HepG2 (cell line): ENCODE measurements around the gene RREB1. TPM values are rescaled to one million over a fixed set of nuclear protein-coding genes. Genes with fewer than 3 reads are reported as not detected.

Experiments used
- CEBPB ChIP-seq: IDR thresholded peaks from 2 replicates; pipeline ENCODE4 v1.6.1; 2011; ENCODE audit warnings: low read depth, low read length, improper control_type of control experiment, borderline replicate concordance
- FOXO1 ChIP-seq: sonication (generic); formaldehyde crosslinking; IDR thresholded peaks from 2 replicates; pipeline ENCODE4 v1.4.0; 2020; ENCODE audit warnings: missing genetic modification reagents
- MEF2D ChIP-seq: sonication (generic); formaldehyde crosslinking; IDR thresholded peaks from 2 replicates; pipeline ENCODE4 v1.5.1; 2020; ENCODE audit warnings: mild to moderate bottlenecking, missing genetic modification reagents
- MXD4 ChIP-seq: IDR thresholded peaks from 2 replicates; pipeline ENCODE4 v1.6.1; 2016; ENCODE audit warnings: mild to moderate bottlenecking, missing biosample characterization, missing genetic modification reagents
- PITX1 ChIP-seq: sonication (generic); formaldehyde crosslinking; IDR thresholded peaks from 2 replicates; pipeline ENCODE4 v1.5.1; 2020; ENCODE audit warnings: mild to moderate bottlenecking, missing genetic modification reagents
- RAD21 ChIP-seq: fragments of 450-650 bp; formaldehyde crosslinking; IDR thresholded peaks from 2 replicates; pipeline ENCODE4 v1.5.0; 2020; ENCODE audit warnings: mild to moderate bottlenecking
- RFXAP ChIP-seq: sonication (generic); formaldehyde crosslinking; IDR thresholded peaks from 2 replicates; pipeline ENCODE4 v1.4.0; 2020; ENCODE audit warnings: missing genetic modification reagents, borderline replicate concordance
- RXRA ChIP-seq: sonication (generic); formaldehyde crosslinking; IDR thresholded peaks from 2 replicates; pipeline ENCODE4 v1.5.1; 2020; ENCODE audit warnings: missing genetic modification reagents
- SATB2 ChIP-seq: sonication (generic); formaldehyde crosslinking; IDR thresholded peaks from 2 replicates; pipeline ENCODE4 v1.5.0; 2020; ENCODE audit warnings: missing genetic modification reagents
- ZBTB38 ChIP-seq: sonication (generic); formaldehyde crosslinking; IDR thresholded peaks from 2 replicates; pipeline ENCODE4 v1.5.1; 2020; ENCODE audit warnings: mild to moderate bottlenecking, missing genetic modification reagents
- ZFX ChIP-seq: sonication (generic); formaldehyde crosslinking; IDR thresholded peaks from 2 replicates; pipeline ENCODE4 v1.4.0; 2020; ENCODE audit warnings: mild to moderate bottlenecking, low read depth, missing genetic modification reagents, moderate library complexity
- ZMYM4 ChIP-seq: sonication (generic); formaldehyde crosslinking; IDR thresholded peaks from 2 replicates; pipeline ENCODE4 v1.8.1; 2023; ENCODE audit warnings: mild to moderate bottlenecking, missing genetic modification reagents
- ZNF274 ChIP-seq: sonication (generic); formaldehyde crosslinking; IDR thresholded peaks from 2 replicates; pipeline ENCODE4 v1.5.1; 2020; ENCODE audit warnings: mild to moderate bottlenecking, missing genetic modification reagents
- ZNF30 ChIP-seq: sonication (generic); formaldehyde crosslinking; IDR thresholded peaks from 2 replicates; pipeline ENCODE4 v1.5.0; 2020; ENCODE audit warnings: mild to moderate bottlenecking, missing genetic modification reagents
- ZNF33B ChIP-seq: sonication (generic); formaldehyde crosslinking; IDR thresholded peaks from 2 replicates; pipeline ENCODE4 v1.5.1; 2020; ENCODE audit warnings: mild to moderate bottlenecking, missing genetic modification reagents
- ZNF605 ChIP-seq: sonication (generic); formaldehyde crosslinking; IDR thresholded peaks from 2 replicates; pipeline ENCODE4 v1.8.0; 2022; ENCODE audit warnings: mild to moderate bottlenecking, missing genetic modification reagents
- ZNF616 ChIP-seq: sonication (generic); formaldehyde crosslinking; IDR thresholded peaks from 2 replicates; pipeline ENCODE4 v1.5.0; 2020; ENCODE audit warnings: low read depth, mild to moderate bottlenecking, missing genetic modification reagents
- ZNF790 ChIP-seq: sonication (generic); formaldehyde crosslinking; IDR thresholded peaks from 2 replicates; pipeline ENCODE4 v1.8.0; 2022; ENCODE audit warnings: missing genetic modification reagents, mild to moderate bottlenecking, borderline replicate concordance
- polyA plus RNA-seq, 8 experiments: library from polyadenylated mRNA; depleted of rRNA in 3 of 8; stranded (reverse) in 7 of 8; unstranded in 1 of 8; fragments of >200 nt; fragmentation: Illumina TruSeq in 4 of 8; extraction: Trizol in 4 of 8; gene quantifications; 2 replicates each; pipeline versions ENCODE4 v1.2.1 to v1.2.3, GENCODE V29; 2011 to 2016; ENCODE audit warnings: low read depth in 4 of 8, missing spikeins in 1 of 8, mixed read lengths in 1 of 8; ENCODE audit not compliant: insufficient read depth in 1 of 8
- total RNA-seq, 5 experiments: library from RNA; depleted of rRNA; stranded (reverse); fragments of >200 nt; fragmentation: Illumina TruSeq; extraction: Trizol; gene quantifications; 2 replicates each; pipeline ENCODE4 v1.2.3, GENCODE V29; 2016; ENCODE audit warnings: low read depth in 1 of 5
- TF ChIP-seq, protein P1 (sequence below): sonication (generic); formaldehyde crosslinking; IDR thresholded peaks from 2 replicates; pipeline ENCODE4 v1.8.0; 2022; ENCODE audit warnings: mild to moderate bottlenecking, missing genetic modification reagents, moderate library complexity
- TF ChIP-seq, protein P2 (sequence below): sonication (generic); formaldehyde crosslinking; IDR thresholded peaks from 2 replicates; pipeline ENCODE4 v1.4.0; 2020; ENCODE audit warnings: missing genetic modification reagents
- TF ChIP-seq, protein P3 (sequence below): sonication (generic); formaldehyde crosslinking; conservative IDR thresholded peaks from 2 replicates; pipeline ENCODE4 v1.5.0; 2020; ENCODE audit warnings: missing genetic modification reagents
- TF ChIP-seq, protein P4 (sequence below): sonication (generic); formaldehyde crosslinking; IDR thresholded peaks from 2 replicates; pipeline ENCODE4 v1.4.0; 2020; ENCODE audit warnings: missing genetic modification reagents
- TF ChIP-seq, protein P5 (sequence below): IDR thresholded peaks from 2 replicates; pipeline ENCODE4 v1.6.1; 2016; ENCODE audit warnings: missing genetic modification reagents, missing compliant biosample characterization

RREB1 gene
- total and polyA plus RNA-seq, 2 of the 13 experiments (the other 11 are each of a cell fraction or from before 2014, with no cell fraction given) = 6.1 to 23.2 TPM

DNA sequence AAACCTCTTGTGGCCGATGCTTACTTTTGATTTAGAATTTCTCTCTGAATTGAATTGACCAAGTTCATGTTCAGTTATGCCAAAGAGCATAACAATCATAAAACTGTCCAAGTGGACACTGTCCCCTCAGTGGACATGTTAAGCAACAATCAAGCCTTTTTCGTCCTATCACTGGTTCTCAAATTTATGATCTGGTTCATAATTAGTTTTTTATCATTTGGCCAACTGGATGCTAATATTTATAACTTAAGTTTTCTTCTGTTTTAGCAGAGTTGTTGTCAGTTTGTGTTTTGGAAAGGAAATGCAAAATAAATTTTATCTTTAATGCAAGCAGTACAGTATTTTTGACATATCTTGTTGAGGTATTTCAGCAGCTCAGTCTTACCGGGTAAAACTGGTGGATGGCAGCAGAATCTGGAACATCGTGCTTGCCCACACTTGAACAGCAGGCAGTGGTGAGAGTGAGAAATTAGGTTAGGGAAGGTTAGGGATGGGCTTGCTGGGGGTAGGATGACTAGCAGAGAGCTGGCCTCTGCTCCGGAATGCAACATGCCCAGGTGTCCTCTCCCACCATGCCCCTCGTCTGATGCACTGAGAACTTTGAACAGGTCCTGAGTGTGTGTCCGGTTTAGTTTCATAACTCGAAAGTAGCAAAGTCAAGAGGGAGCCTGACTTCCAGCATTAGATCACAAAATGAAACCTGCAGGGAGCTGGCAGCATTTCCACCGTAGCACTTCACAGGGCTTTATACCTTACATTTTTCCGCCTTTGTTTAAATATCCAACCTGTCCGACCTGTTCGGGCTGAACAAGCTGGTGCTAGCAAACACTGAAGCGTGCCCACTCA is 93.1 kb downstream of the RREB1 start (continued):
- no peak for TF ChIP-seq MEF2D
- TF ChIP-seq, protein P1, sequence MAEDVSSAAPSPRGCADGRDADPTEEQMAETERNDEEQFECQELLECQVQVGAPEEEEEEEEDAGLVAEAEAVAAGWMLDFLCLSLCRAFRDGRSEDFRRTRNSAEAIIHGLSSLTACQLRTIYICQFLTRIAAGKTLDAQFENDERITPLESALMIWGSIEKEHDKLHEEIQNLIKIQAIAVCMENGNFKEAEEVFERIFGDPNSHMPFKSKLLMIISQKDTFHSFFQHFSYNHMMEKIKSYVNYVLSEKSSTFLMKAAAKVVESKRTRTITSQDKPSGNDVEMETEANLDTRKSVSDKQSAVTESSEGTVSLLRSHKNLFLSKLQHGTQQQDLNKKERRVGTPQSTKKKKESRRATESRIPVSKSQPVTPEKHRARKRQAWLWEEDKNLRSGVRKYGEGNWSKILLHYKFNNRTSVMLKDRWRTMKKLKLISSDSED = no peak
- peak; percentile 51; the same call in 1 of the 2 replicates for TF ChIP-seq ZFX
- no peak for TF ChIP-seq ZNF33B (CRISPR knock-in tag)
- TF ChIP-seq FOXO1 = peak; percentile 53; the same call in 1 of the 2 replicates
- TF ChIP-seq ZNF790 (CRISPR knock-in tag) = no peak
- peak; percentile 53; the same call in 1 of the 2 replicates for TF ChIP-seq RXRA (CRISPR knock-in tag)
- TF ChIP-seq, protein P2, sequence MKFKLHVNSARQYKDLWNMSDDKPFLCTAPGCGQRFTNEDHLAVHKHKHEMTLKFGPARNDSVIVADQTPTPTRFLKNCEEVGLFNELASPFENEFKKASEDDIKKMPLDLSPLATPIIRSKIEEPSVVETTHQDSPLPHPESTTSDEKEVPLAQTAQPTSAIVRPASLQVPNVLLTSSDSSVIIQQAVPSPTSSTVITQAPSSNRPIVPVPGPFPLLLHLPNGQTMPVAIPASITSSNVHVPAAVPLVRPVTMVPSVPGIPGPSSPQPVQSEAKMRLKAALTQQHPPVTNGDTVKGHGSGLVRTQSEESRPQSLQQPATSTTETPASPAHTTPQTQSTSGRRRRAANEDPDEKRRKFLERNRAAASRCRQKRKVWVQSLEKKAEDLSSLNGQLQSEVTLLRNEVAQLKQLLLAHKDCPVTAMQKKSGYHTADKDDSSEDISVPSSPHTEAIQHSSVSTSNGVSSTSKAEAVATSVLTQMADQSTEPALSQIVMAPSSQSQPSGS = peak; percentile 21; the same call in 1 of the 2 replicates
- TF ChIP-seq ZNF616 = no peak
- TF ChIP-seq ZMYM4 (CRISPR knock-in tag) = peak; percentile 71; the same call in 1 of the 2 replicates
- TF ChIP-seq CEBPB = 0 out of 2 replicates have a peak, but pooled peaks have one; percentile 4
- TF ChIP-seq ZBTB38 (CRISPR knock-in tag) = peak; percentile 85
- TF ChIP-seq MXD4 = peak; percentile 56; the same call in 1 of the 2 replicates
- TF ChIP-seq, protein P3, sequence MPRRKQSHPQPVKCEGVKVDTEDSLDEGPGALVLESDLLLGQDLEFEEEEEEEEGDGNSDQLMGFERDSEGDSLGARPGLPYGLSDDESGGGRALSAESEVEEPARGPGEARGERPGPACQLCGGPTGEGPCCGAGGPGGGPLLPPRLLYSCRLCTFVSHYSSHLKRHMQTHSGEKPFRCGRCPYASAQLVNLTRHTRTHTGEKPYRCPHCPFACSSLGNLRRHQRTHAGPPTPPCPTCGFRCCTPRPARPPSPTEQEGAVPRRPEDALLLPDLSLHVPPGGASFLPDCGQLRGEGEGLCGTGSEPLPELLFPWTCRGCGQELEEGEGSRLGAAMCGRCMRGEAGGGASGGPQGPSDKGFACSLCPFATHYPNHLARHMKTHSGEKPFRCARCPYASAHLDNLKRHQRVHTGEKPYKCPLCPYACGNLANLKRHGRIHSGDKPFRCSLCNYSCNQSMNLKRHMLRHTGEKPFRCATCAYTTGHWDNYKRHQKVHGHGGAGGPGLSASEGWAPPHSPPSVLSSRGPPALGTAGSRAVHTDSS (CRISPR knock-in tag) = no peak
- TF ChIP-seq SATB2 (CRISPR knock-in tag) = no peak
- TF ChIP-seq, protein P4, sequence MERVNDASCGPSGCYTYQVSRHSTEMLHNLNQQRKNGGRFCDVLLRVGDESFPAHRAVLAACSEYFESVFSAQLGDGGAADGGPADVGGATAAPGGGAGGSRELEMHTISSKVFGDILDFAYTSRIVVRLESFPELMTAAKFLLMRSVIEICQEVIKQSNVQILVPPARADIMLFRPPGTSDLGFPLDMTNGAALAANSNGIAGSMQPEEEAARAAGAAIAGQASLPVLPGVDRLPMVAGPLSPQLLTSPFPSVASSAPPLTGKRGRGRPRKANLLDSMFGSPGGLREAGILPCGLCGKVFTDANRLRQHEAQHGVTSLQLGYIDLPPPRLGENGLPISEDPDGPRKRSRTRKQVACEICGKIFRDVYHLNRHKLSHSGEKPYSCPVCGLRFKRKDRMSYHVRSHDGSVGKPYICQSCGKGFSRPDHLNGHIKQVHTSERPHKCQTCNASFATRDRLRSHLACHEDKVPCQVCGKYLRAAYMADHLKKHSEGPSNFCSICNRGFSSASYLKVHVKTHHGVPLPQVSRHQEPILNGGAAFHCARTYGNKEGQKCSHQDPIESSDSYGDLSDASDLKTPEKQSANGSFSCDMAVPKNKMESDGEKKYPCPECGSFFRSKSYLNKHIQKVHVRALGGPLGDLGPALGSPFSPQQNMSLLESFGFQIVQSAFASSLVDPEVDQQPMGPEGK (CRISPR knock-in tag) = peak; percentile 67
- TF ChIP-seq PITX1 (CRISPR knock-in tag) = no peak; the same call in 1 of the 2 replicates
- no peak for TF ChIP-seq RFXAP
- TF ChIP-seq, protein P5, sequence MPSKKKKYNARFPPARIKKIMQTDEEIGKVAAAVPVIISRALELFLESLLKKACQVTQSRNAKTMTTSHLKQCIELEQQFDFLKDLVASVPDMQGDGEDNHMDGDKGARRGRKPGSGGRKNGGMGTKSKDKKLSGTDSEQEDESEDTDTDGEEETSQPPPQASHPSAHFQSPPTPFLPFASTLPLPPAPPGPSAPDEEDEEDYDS (CRISPR knock-in tag) = peak; percentile 60; the same call in 1 of the 2 replicates
- TF ChIP-seq ZNF605 (CRISPR knock-in tag) = peak; percentile 61; the same call in 1 of the 2 replicates
- no peak for TF ChIP-seq ZNF274 (CRISPR knock-in tag)
- no peak for TF ChIP-seq ZNF30 (CRISPR knock-in tag)
- TF ChIP-seq RAD21 = 0 out of 2 replicates have a peak, but pooled peaks have one; percentile 10
